HL-60 (cell line): ENCODE results near the gene MAP3K5.

Experiments used
- POLR2AphosphoS5 ChIP-seq: IDR thresholded peaks from 2 replicates; pipeline ENCODE4 v1.6.1; 2012; ENCODE audit warnings: low read depth
- REST ChIP-seq: IDR thresholded peaks from 2 replicates; pipeline ENCODE4 v1.6.1; 2012; ENCODE audit warnings: low read depth; ENCODE audit not compliant: insufficient replicate concordance
- SPI1 ChIP-seq: IDR thresholded peaks from 2 replicates; pipeline ENCODE4 v1.6.1; 2012; ENCODE audit warnings: low read depth, mild to moderate bottlenecking, borderline replicate concordance
- TF ChIP-seq, protein P1 (sequence below): IDR thresholded peaks from one replicate; pipeline ENCODE4 v1.5.1; 2011; ENCODE audit warnings: low read length, control low read depth, inconsistent platforms; ENCODE audit not compliant: insufficient read depth

- TF ChIP-seq POLR2AphosphoS5 (no peak), REST (no peak), SPI1 (no peak)
- TF ChIP-seq, protein P1, sequence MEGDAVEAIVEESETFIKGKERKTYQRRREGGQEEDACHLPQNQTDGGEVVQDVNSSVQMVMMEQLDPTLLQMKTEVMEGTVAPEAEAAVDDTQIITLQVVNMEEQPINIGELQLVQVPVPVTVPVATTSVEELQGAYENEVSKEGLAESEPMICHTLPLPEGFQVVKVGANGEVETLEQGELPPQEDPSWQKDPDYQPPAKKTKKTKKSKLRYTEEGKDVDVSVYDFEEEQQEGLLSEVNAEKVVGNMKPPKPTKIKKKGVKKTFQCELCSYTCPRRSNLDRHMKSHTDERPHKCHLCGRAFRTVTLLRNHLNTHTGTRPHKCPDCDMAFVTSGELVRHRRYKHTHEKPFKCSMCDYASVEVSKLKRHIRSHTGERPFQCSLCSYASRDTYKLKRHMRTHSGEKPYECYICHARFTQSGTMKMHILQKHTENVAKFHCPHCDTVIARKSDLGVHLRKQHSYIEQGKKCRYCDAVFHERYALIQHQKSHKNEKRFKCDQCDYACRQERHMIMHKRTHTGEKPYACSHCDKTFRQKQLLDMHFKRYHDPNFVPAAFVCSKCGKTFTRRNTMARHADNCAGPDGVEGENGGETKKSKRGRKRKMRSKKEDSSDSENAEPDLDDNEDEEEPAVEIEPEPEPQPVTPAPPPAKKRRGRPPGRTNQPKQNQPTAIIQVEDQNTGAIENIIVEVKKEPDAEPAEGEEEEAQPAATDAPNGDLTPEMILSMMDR, result no peak
Observed at GRCh38 chr6:136757150-136757549, 35.1 kb downstream of the MAP3K5 start.
